ENCODE measurements around the gene CHPF. TPM values are rescaled to one million over a fixed set of nuclear protein-coding genes. Genes with fewer than 3 reads are reported as not detected.
A peak's percentile ranks its signal among the peaks of the same experiment; 100 is the strongest.

The CHPF gene
- total RNA-seq, 1 experiment from 2014 or later, result 228 TPM

- TF ChIP-seq YY1 (IDR thresholded peaks at IDR 0.05; ENCODE audit: extremely low read depth, insufficient replicate concordance, low read depth, low read length), result no peak
- TF ChIP-seq SP1 (IDR thresholded peaks at IDR 0.05; ENCODE audit: low read depth), result no peak
- no peak for TF ChIP-seq ZFX (IDR thresholded peaks at IDR 0.05)
- TF ChIP-seq, protein P1, sequence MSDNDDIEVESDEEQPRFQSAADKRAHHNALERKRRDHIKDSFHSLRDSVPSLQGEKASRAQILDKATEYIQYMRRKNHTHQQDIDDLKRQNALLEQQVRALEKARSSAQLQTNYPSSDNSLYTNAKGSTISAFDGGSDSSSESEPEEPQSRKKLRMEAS (IDR thresholded peaks at IDR 0.05), result no peak
- TF ChIP-seq, protein P2, sequence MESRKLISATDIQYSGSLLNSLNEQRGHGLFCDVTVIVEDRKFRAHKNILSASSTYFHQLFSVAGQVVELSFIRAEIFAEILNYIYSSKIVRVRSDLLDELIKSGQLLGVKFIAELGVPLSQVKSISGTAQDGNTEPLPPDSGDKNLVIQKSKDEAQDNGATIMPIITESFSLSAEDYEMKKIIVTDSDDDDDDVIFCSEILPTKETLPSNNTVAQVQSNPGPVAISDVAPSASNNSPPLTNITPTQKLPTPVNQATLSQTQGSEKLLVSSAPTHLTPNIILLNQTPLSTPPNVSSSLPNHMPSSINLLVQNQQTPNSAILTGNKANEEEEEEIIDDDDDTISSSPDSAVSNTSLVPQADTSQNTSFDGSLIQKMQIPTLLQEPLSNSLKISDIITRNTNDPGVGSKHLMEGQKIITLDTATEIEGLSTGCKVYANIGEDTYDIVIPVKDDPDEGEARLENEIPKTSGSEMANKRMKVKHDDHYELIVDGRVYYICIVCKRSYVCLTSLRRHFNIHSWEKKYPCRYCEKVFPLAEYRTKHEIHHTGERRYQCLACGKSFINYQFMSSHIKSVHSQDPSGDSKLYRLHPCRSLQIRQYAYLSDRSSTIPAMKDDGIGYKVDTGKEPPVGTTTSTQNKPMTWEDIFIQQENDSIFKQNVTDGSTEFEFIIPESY (IDR thresholded peaks at IDR 0.05; ENCODE audit: extremely low read depth, insufficient replicate concordance, low read length), result no peak
- TF ChIP-seq POLR2AphosphoS5 (IDR thresholded peaks at IDR 0.05; ENCODE audit: low read depth, low read length), result no peak
- TF ChIP-seq ELF1 (IDR thresholded peaks at IDR 0.05; ENCODE audit: borderline replicate concordance, low read depth), result no peak
- TF ChIP-seq EZH2 (IDR thresholded peaks at IDR 0.05), result no peak
- TF ChIP-seq SIN3A (IDR thresholded peaks at IDR 0.05; ENCODE audit: low read depth), result no peak
- no peak for TF ChIP-seq POLR2A (IDR thresholded peaks at IDR 0.05; ENCODE audit: borderline replicate concordance, extremely low read depth, insufficient read depth, insufficient read length)
- TF ChIP-seq RAD21 (IDR thresholded peaks at IDR 0.05; ENCODE audit: low read depth), result no peak
- no peak for TF ChIP-seq TCF7L2 (IDR thresholded peaks at IDR 0.05; ENCODE audit: borderline replicate concordance, extremely low read depth, insufficient read depth, insufficient read length)
These were observed 44.1 kb downstream of the CHPF start (continued) for GRCh38 chr2:219499555-219499954.

DNA sequence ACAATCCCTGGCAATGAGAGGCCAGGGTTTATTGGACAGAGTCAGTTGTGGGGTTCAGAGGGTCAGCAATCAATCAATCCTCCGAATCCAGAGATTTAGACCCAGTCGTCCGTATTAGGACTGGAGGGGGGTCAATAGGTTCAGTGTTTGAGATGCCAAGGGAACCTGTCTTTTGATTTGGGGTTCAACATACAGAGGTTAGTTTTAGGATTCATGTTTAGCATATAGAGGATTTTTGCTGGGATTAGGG, 44.6 kb downstream of the CHPF start:
- intact Hi-C loops (cut with micrococcal nuclease), result loop anchor here (2.0 kb wide), 1 partner anchor 190 kb away; no protein-coding TSS in a partner anchor
- Histone ChIP-seq H3K27me3 (ENCODE audit: insufficient read depth, low read length) (no peaks in the 10 kb centered on the region), H3K9me2 (ENCODE audit: insufficient read depth) (no peaks in the 10 kb centered on the region), H3K4me2 (ENCODE audit: low read length) (peak overlapping the region; percentile 99), H3K9me3 (ENCODE audit: control insufficient read depth in 1 of 2, insufficient read depth in 1 of 2, low read depth in 1 of 2, low read length in 2 of 2) (no peaks in the 10 kb centered on the region), H3K4me1 (ENCODE audit: control insufficient read depth in 1 of 2, insufficient read depth in 2 of 2, low read length in 2 of 2) (peaks cover 24 to 54% of the 10 kb centered on the region in 2 experiments), H3K36me3 (ENCODE audit: control insufficient read depth in 1 of 2, insufficient read depth in 2 of 2, low read length in 2 of 2) (0 out of 4 replicates have a peak, but pooled peaks cover 2 to 6% of the 10 kb centered on the region in 2 experiments), H3K79me2 (ENCODE audit: insufficient read depth, low read length) (peaks cover 14% of the 10 kb centered on the region), H4K20me1 (ENCODE audit: insufficient read depth) (no peaks in the 10 kb centered on the region), H3K27ac (ENCODE audit: low read depth, low read length) (peak overlapping the region; percentile 98), H3K4me3 (replicated peaks in 1 of 2; ENCODE audit: low read depth in 1 of 2, low read length in 2 of 2) (peak overlapping the region; percentile 75 to 91), H3K9ac (ENCODE audit: low read length) (peak overlapping the region; percentile 80), H2AFZ (ENCODE audit: low read depth, low read length, poor library complexity, severe bottlenecking) (no peak overlapping the region)
- no TSS peak for BruUV-seq (replicated peaks)
- no peak for TF ChIP-seq POLR2AphosphoS5 (IDR thresholded peaks at IDR 0.05; ENCODE audit: low read depth, low read length)
- no peak for TF ChIP-seq ELF1 (IDR thresholded peaks at IDR 0.05; ENCODE audit: borderline replicate concordance, low read depth)
- TF ChIP-seq JUND (IDR thresholded peaks at IDR 0.05), result no peak
- TF ChIP-seq TCF7L2 (IDR thresholded peaks at IDR 0.05; ENCODE audit: borderline replicate concordance, extremely low read depth, insufficient read depth, insufficient read length), result no peak
- TF ChIP-seq EGR1 (IDR thresholded peaks at IDR 0.05; ENCODE audit: low read depth), result no peak
- no peak for TF ChIP-seq CEBPB (IDR thresholded peaks at IDR 0.05; ENCODE audit: low read depth)
- no peak for TF ChIP-seq ZNF274 (IDR thresholded peaks at IDR 0.05; ENCODE audit: low read depth, low read length)
- ChIA-PET CTCF (interaction anchor here (0.6 to 5.2 kb wide), 20 partner anchors 9 to 496 kb away, joined by 3 to 56 read pairs (median 6); no protein-coding TSS in a partner anchor), RAD21 (ENCODE audit: low non-redundant PET in 1 of 2, low total read pairs in 2 of 2, uncharacterized antibody in 2 of 2, unreplicated experiment in 2 of 2) (interaction anchor here (0.6 to 1.0 kb wide), 4 partner anchors 23 to 94 kb away, joined by 3 to 7 read pairs (median 4); no protein-coding TSS in a partner anchor), POLR2A (interaction anchor here (0.6 to 2.8 kb wide), 13 partner anchors 9 to 190 kb away, joined by 3 to 18 read pairs (median 7); partner anchors contain the start of genes ASIC4 and DNPEP)
- no peak for DNase-seq (ENCODE audit: low read depth, low spot score)
- no peak for ATAC-seq

Data from HCT116 (cell line).